ENCODE measurements around the gene GGA1. TPM values are rescaled to one million over a fixed set of nuclear protein-coding genes. Genes with fewer than 3 reads are reported as not detected.

GGA1 gene
- total and polyA plus RNA-seq, 2 donors from 2014 or later: 37.5 to 61.2 TPM

DNA sequence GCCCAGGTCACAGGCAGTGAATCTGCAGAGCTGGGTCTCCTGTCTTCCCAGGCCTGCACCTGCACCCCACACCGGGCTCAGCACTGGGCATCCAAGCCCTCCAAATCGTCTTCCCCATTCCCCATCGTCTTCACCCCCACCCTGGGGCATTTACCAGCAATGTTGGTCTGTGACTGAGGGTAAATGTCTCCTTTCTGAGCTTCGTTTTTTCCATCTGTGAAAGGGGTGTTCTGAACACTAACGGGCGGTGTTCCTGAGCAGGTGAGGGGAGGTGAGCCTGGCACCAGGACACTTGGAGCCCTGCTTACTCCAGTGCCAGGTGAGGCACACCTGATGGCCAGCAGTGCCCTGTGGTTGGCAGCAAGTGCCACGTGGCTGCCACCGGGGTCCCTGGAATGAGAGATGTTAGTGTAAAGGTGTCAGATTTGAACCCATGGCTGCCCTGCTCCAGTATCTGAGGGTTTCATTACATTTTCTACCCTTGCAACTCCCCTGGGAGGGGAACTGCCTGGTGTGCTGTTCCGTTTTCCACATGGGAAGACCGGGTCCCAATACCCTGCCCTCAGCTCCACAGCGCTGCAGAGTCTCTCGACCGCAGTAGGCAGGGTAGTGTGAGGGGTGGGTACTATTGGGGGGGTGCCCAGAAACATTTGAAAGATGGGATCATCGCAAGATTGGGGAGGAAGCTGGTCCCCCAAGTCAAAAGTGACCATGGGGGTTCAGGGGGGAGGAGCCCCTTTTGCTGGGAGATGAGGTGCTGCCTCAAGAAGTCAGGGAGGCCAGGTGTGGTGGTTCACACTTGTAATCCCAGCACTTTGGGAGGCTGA lies 46.4 kb upstream of the GGA1 start:
- H3K4me1 ChIP-seq (ENCODE audit: control insufficient read depth in 2 of 3, insufficient read depth in 2 of 3, low read depth in 1 of 3, low read length in 3 of 3): peaks cover 9 to 58% (median 27%) of the 10 kb centered on the region in 3 donors
- FAIRE-seq (no peak), DNase-seq (peak in 1 of 5 donors; percentile 60)

DNA sequence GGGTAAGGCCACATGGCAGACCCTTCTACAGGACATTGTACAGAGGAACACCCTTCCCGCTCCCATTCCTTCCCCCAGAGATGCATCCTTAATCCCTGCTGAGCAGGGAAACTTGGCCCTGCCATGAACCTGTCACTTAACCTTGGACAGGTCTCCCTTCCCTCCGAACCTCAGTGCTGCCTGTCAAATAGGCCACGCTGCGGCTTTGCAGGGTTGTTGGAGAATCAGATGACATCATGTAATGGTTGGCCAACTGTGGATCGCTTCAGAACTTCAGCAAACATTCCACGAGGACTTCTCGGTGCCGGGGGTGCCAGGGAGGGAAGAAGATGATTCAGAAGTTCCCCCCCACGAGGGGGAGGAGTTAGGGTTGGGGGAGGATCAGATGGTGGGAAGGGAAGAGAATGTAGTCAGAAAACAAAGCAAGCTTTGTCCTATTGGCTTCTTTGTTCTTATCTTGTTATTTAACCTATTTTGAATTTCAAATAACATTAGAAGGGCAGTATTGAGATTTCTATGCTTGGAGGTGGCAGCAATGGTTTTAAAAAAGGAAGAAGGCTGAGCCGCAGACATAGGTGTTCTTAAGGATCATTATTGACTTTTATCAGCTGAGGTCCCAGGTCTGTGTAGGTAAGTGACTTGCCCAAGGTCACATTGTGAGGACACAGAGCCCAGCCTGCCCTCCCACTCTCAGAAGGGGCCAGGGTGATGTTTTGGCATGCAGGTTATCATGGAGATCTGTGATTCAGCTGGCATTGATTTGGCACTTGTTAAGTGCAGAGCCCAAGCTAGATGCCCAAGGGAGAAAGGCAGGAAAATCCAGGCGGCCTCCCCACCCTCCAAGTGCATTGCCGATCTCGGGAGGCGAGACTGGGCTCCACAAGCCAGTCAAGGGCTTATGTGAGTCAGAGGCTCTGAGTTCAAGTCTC lies 45.2 kb upstream of the GGA1 start:
- H3K27ac ChIP-seq (ENCODE audit: low read depth in 2 of 2, low read length in 2 of 2): peak overlapping the region; percentile 90 to 98
- no peak for FAIRE-seq

More for the DNA sequence above, 46.4 kb upstream of the GGA1 start:
- Histone ChIP-seq H3K9ac (ENCODE audit: low read length in 3 of 3) (peak overlapping the region; percentile 43 to 96 (median 93)), H3K27ac (ENCODE audit: low read depth in 2 of 2, low read length in 2 of 2) (peak overlapping the region; percentile 97 to 98), H3K9me3 (ENCODE audit: control insufficient read depth in 2 of 3, insufficient read depth in 1 of 3, low read length in 3 of 3) (no peaks in the 10 kb centered on the region), H3K27me3 (ENCODE audit: control insufficient read depth, insufficient read depth, low read length) (no peaks in the 10 kb centered on the region), H3K36me3 (ENCODE audit: control insufficient read depth in 2 of 3, insufficient read depth in 3 of 3, low read length in 3 of 3) (peaks cover 0 to 13% (median 0%) of the 10 kb centered on the region in 3 donors), H3K4me3 (ENCODE audit: low read length in 3 of 3) (peak overlapping the region; percentile 57 to 65 (median 62))
- intact Hi-C loops (cut with DNase I): no loop called here
- TF ChIP-seq, protein P1, sequence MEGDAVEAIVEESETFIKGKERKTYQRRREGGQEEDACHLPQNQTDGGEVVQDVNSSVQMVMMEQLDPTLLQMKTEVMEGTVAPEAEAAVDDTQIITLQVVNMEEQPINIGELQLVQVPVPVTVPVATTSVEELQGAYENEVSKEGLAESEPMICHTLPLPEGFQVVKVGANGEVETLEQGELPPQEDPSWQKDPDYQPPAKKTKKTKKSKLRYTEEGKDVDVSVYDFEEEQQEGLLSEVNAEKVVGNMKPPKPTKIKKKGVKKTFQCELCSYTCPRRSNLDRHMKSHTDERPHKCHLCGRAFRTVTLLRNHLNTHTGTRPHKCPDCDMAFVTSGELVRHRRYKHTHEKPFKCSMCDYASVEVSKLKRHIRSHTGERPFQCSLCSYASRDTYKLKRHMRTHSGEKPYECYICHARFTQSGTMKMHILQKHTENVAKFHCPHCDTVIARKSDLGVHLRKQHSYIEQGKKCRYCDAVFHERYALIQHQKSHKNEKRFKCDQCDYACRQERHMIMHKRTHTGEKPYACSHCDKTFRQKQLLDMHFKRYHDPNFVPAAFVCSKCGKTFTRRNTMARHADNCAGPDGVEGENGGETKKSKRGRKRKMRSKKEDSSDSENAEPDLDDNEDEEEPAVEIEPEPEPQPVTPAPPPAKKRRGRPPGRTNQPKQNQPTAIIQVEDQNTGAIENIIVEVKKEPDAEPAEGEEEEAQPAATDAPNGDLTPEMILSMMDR (IDR thresholded peaks at IDR 0.05; ENCODE audit: borderline replicate concordance, extremely low read depth, insufficient read depth): no peak

DNA sequence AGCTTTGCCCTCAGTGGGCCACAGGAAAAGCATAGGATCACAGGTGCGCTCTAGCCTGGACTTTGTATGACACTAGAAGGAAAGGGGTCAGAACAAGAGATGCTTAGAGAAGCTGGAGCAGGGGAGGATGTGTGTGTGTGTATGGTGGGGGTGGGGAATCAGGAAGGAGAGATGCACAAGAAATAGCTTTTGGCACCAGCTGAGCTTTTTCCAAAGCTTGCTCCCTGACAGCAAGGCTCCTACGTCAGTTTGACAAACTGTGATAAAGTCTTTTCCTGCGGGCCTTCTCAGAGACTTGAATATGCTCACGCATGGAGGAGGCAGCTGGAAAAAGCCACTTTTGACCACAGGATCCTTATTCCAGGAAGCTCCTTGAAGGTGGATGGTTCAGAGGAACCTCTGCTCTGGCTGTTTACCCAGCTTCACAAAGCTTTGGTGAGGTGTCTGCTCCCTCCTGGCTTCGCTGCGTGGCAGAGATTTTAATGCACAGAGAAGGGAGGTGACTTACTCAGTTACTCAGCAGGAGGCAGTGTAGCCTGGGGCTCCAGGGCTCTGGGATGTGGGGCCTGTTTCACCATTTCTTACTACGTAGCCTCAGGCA lies 44.4 kb upstream of the GGA1 start:
- FAIRE-seq (no peak), DNase-seq (peak in 3 of 5 donors; percentile 46 to 93 (median 63))
- Histone ChIP-seq H3K4me1 (ENCODE audit: control insufficient read depth in 2 of 3, insufficient read depth in 2 of 3, low read depth in 1 of 3, low read length in 3 of 3) (peaks cover 9 to 62% (median 24%) of the 10 kb centered on the region in 3 donors), H3K9me3 (ENCODE audit: control insufficient read depth in 2 of 3, insufficient read depth in 1 of 3, low read length in 3 of 3) (no peaks in the 10 kb centered on the region), H3K36me3 (ENCODE audit: control insufficient read depth in 2 of 3, insufficient read depth in 3 of 3, low read length in 3 of 3) (peaks cover 0 to 21% (median 2%) of the 10 kb centered on the region in 3 donors), H3K27me3 (ENCODE audit: control insufficient read depth, insufficient read depth, low read length) (no peaks in the 10 kb centered on the region), H3K4me3 (ENCODE audit: low read length in 3 of 3) (peak overlapping the region in 1 of 3 donors; percentile 23), H3K27ac (ENCODE audit: low read depth in 2 of 2, low read length in 2 of 2) (peak overlapping the region; percentile 90 to 98), H3K9ac (ENCODE audit: low read length in 3 of 3) (peak overlapping the region in 2 of 3 donors; percentile 41 to 93)
- intact Hi-C loops (cut with DNase I): no loop called here
- TF ChIP-seq, protein P1 (IDR thresholded peaks at IDR 0.05; ENCODE audit: borderline replicate concordance, extremely low read depth, insufficient read depth): no peak

More for the DNA sequence above, 45.2 kb upstream of the GGA1 start:
- Histone ChIP-seq H3K4me3 (ENCODE audit: low read length in 3 of 3) (peak overlapping the region in 2 of 3 donors; percentile 23 to 34), H3K4me1 (ENCODE audit: control insufficient read depth in 2 of 3, insufficient read depth in 2 of 3, low read depth in 1 of 3, low read length in 3 of 3) (peaks cover 9 to 59% (median 24%) of the 10 kb centered on the region in 3 donors), H3K9me3 (ENCODE audit: control insufficient read depth in 2 of 3, insufficient read depth in 1 of 3, low read length in 3 of 3) (no peaks in the 10 kb centered on the region), H3K9ac (ENCODE audit: low read length in 3 of 3) (peak overlapping the region in 2 of 3 donors; percentile 32 to 93), H3K27me3 (ENCODE audit: control insufficient read depth, insufficient read depth, low read length) (no peaks in the 10 kb centered on the region), H3K36me3 (ENCODE audit: control insufficient read depth in 2 of 3, insufficient read depth in 3 of 3, low read length in 3 of 3) (peaks cover 0 to 21% (median 2%) of the 10 kb centered on the region in 3 donors)
- intact Hi-C loops (cut with DNase I): no loop called here
- peak; percentile 57 to 89 (median 74) for DNase-seq
- TF ChIP-seq, protein P1 (IDR thresholded peaks at IDR 0.05; ENCODE audit: borderline replicate concordance, extremely low read depth, insufficient read depth): no peak

Measured in kidney (tissue), 14 donors.